T-cell (primary cell): ENCODE measurements around the gene SLC6A11. TPM values are rescaled to one million over a fixed set of nuclear protein-coding genes. Genes with fewer than 3 reads are reported as not detected.
A peak's percentile ranks its signal among the peaks of the same experiment; 100 is the strongest.

Experiments
- ATAC-seq, 4 experiments: fragments of 200-7000 bp in 3 of 4; fragments of 150-1000 bp in 1 of 4; cut with Tn5 transposase; replicated peaks in 1 of 4; 1 replicate in 3 of 4; 2 replicates in 1 of 4; pipeline ENCODE4 v1.10.0; 2021; ENCODE audit warnings: moderate library complexity in 3 of 4, mild to moderate bottlenecking in 2 of 4, moderate number of reproducible peaks in 1 of 4
- CTCF ChIA-PET, 2 donors: fragments of 300-600 bp; sonication (Branson Sonifier 250); formaldehyde crosslinking; loops; one replicate each; lab custom pipeline; 2022; ENCODE audit warnings: antibody characterized with exemption in 2 of 2; lab: Charles Lee
- POLR2A ChIA-PET, 2 donors: fragments of 300-600 bp; sonication (Branson Sonifier 250); formaldehyde crosslinking; loops; one replicate each; lab custom pipeline; 2022; ENCODE audit warnings: antibody characterized with exemption in 2 of 2; lab: Charles Lee
- DNase-seq, 35 experiments: peaks; one replicate each; pipeline versions ENCODE4 v3.0.0 to v3.0.0-alpha.2; 2013 to 2023
- H3K27ac ChIP-seq: one replicate; pipeline ENCODE4 v1.5.1; 2013; ENCODE audit warnings: low read length
- H3K27me3 ChIP-seq, 2 experiments: replicated peaks in 1 of 2; 1 replicate in 1 of 2; 2 replicates in 1 of 2; pipeline versions ENCODE4 v1.6.1 to v1.7.0; 2013; ENCODE audit warnings: low read length in 1 of 2, mixed read lengths in 1 of 2; ENCODE audit not compliant: control insufficient read depth in 2 of 2, insufficient read depth in 2 of 2; ENCODE audit errors: extremely low read depth in 1 of 2
- H3K36me3 ChIP-seq, 2 donors: 1 replicate in 1 of 2; 2 replicates in 1 of 2; pipeline versions ENCODE4 v1.6.1 to v1.7.0; 2013; ENCODE audit warnings: low read length in 1 of 2; ENCODE audit not compliant: control insufficient read depth in 2 of 2, insufficient read depth in 1 of 2; ENCODE audit errors: extremely low read depth in 1 of 2
- H3K4me1 ChIP-seq, 2 experiments: 1 replicate in 1 of 2; 2 replicates in 1 of 2; pipeline versions ENCODE4 v1.6.1 to v1.7.0; 2013; ENCODE audit warnings: low read length in 2 of 2, mixed read lengths in 1 of 2; ENCODE audit not compliant: insufficient read depth in 2 of 2, control insufficient read depth in 1 of 2; ENCODE audit errors: extremely low read depth in 1 of 2
- H3K4me3 ChIP-seq, 2 donors: 1 replicate in 1 of 2; 2 replicates in 1 of 2; pipeline versions ENCODE4 v1.5.1 to v1.7.0; 2013; ENCODE audit warnings: mild to moderate bottlenecking in 2 of 2, low read length in 1 of 2, moderate library complexity in 1 of 2; ENCODE audit not compliant: control insufficient read depth in 1 of 2; ENCODE audit errors: extremely low read depth in 1 of 2
- H3K9me3 ChIP-seq: 2 replicates; pipeline ENCODE4 v1.7.0; 2013
- H3K27ac Mint-ChIP-seq, 2 donors: one replicate each; pipeline ENCODE4 v1.8.0; 2020 to 2021; ENCODE audit warnings: mild to moderate bottlenecking in 2 of 2, mixed read lengths in 2 of 2
- H3K27me3 Mint-ChIP-seq, 2 donors: one replicate each; pipeline ENCODE4 v1.8.0; 2021 to 2022; ENCODE audit warnings: mixed read lengths in 2 of 2
- H3K36me3 Mint-ChIP-seq: one replicate; pipeline ENCODE4 v1.8.0; 2021; ENCODE audit warnings: mixed read lengths
- H3K4me1 Mint-ChIP-seq, 3 donors: one replicate each; pipeline ENCODE4 v1.8.0; 2020 to 2022; ENCODE audit warnings: mixed read lengths in 3 of 3, mild to moderate bottlenecking in 1 of 3
- H3K4me3 Mint-ChIP-seq, 3 donors: one replicate each; pipeline ENCODE4 v1.8.0; 2020 to 2022; ENCODE audit warnings: mild to moderate bottlenecking in 3 of 3, mixed read lengths in 3 of 3, moderate library complexity in 3 of 3
- H3K9me3 Mint-ChIP-seq, 3 donors: one replicate each; pipeline ENCODE4 v1.8.0; 2020 to 2022; ENCODE audit warnings: mixed read lengths in 3 of 3
- WGBS: methylation state at CpG from one replicate; pipeline ENCODE4 v1.1.5; 2013; ENCODE audit warnings: missing lambda C conversion rate; ENCODE audit not compliant: insufficient coverage; 5-methylcytosine and 5-hydroxymethylcytosine counted together
- total RNA-seq, 35 experiments: library from RNA in 6 of 35; stranded (reverse) in 6 of 35; fragments of 120-200 nt in 1 of 35; gene quantifications; one replicate each; pipeline versions ENCODE4 v1.2.1 to v1.2.4 and lab custom pipeline; 2013 to 2026

The SLC6A11 gene
- total RNA-seq, 5 donors from 2014 or later (not counting 1 experiment from before 2014, with no cell fraction given) = not detected

GRCh38 chr3:10778492-10779292 lies 37.3 kb upstream of the SLC6A11 start:
- CTCF ChIA-PET = no interaction called here
- no peaks in the 10 kb centered on the region for H3K36me3 ChIP-seq
- H3K27me3 ChIP-seq = peaks cover 0 to 29% of the 10 kb centered on the region in 2 experiments
- no peak overlapping the region for H3K4me3 ChIP-seq
- DNase-seq (no peak), ATAC-seq (no peak)
- H3K9me3 ChIP-seq = no peaks in the 10 kb centered on the region
- Mint-ChIP-seq H3K27ac (no peak overlapping the region), H3K4me1 (no peaks in the 10 kb centered on the region), H3K36me3 (no peaks in the 10 kb centered on the region), H3K9me3 (peaks cover 0 to 3% (median 0%) of the 10 kb centered on the region in 3 donors), H3K27me3 (peaks cover 43 to 44% of the 10 kb centered on the region in 2 donors), H3K4me3 (no peak overlapping the region)
- WGBS = 65% methylated on average over 6 of the region's 8 CpGs
- no peak overlapping the region for H3K27ac ChIP-seq
- POLR2A ChIA-PET = no interaction called here
- no peaks in the 10 kb centered on the region for H3K4me1 ChIP-seq

DNA sequence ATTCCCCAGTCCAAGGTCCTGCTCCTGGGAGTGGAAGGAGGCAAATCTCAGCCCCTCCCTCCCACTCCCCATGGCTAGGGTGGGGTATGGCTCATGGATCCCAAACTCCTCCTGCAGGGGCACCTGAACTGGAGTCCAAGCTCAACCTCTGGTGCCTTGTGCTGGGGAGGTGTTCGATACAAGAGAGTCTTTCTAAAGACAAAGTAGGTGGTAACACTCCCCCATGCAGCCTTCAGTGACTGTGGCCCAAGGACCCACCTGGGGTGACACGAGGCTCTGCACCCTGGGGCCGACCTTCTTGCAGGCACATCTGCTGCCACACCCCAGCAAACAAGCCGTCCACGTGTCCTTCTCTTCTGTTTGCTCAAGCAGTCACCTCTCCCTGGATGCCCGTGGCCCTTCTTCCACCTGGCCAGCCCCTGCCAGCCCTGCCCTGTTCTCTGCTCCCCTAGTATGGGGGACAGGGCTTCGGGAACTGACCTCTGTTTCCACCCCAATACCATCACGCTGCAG lies 36.7 kb upstream of the SLC6A11 start:
- DNase-seq (no peak), ATAC-seq (no peak)
- Mint-ChIP-seq H3K4me1 (no peaks in the 10 kb centered on the region), H3K36me3 (no peaks in the 10 kb centered on the region), H3K27me3 (peaks cover 45% of the 10 kb centered on the region in 2 donors), H3K9me3 (no peaks in the 10 kb centered on the region), H3K4me3 (no peak overlapping the region), H3K27ac (no peak overlapping the region)
- Histone ChIP-seq H3K36me3 (no peaks in the 10 kb centered on the region), H3K4me3 (no peak overlapping the region), H3K9me3 (no peaks in the 10 kb centered on the region), H3K27me3 (peaks cover 0 to 26% of the 10 kb centered on the region in 2 experiments), H3K27ac (no peak overlapping the region), H3K4me1 (no peaks in the 10 kb centered on the region)
- ChIA-PET POLR2A (no interaction called here), CTCF (no interaction called here)
- WGBS = 52% methylated on average over 5 of the region's 8 CpGs

GRCh38 chr3:10780243-10780642 lies 35.8 kb upstream of the SLC6A11 start:
- H3K4me1 Mint-ChIP-seq = no peaks in the 10 kb centered on the region
- H3K27ac ChIP-seq = no peak overlapping the region
- H3K4me3 Mint-ChIP-seq = no peak overlapping the region
- ChIA-PET CTCF (no interaction called here), POLR2A (no interaction called here)
- H3K9me3 Mint-ChIP-seq = no peaks in the 10 kb centered on the region
- H3K27ac Mint-ChIP-seq = no peak overlapping the region
- ATAC-seq = no peak
- H3K4me3 ChIP-seq = no peak overlapping the region
- 76% methylated on average over 4 of the region's 5 CpGs for WGBS
- H3K9me3 ChIP-seq = no peaks in the 10 kb centered on the region
- H3K27me3 ChIP-seq = peaks cover 0 to 23% of the 10 kb centered on the region in 2 experiments
- no peaks in the 10 kb centered on the region for H3K36me3 Mint-ChIP-seq
- no peaks in the 10 kb centered on the region for H3K4me1 ChIP-seq
- no peaks in the 10 kb centered on the region for H3K36me3 ChIP-seq
- DNase-seq = no peak
- H3K27me3 Mint-ChIP-seq = peaks cover 41 to 50% of the 10 kb centered on the region in 2 donors

- no peaks in the 10 kb centered on the region for H3K4me1 Mint-ChIP-seq
- H3K27me3 Mint-ChIP-seq = peaks cover 43 to 45% of the 10 kb centered on the region in 2 donors
- no peak for DNase-seq
- H3K27ac Mint-ChIP-seq = no peak overlapping the region
- no peak overlapping the region for H3K4me3 Mint-ChIP-seq
- H3K36me3 Mint-ChIP-seq = no peaks in the 10 kb centered on the region
- CTCF ChIA-PET = no interaction called here
- ATAC-seq = no peak
- H3K4me1 ChIP-seq = no peaks in the 10 kb centered on the region
- H3K9me3 ChIP-seq = no peaks in the 10 kb centered on the region
- peaks cover 0 to 19% of the 10 kb centered on the region in 2 experiments for H3K27me3 ChIP-seq
- H3K36me3 ChIP-seq = no peaks in the 10 kb centered on the region
- POLR2A ChIA-PET = no interaction called here
- H3K27ac ChIP-seq = no peak overlapping the region
- no peaks in the 10 kb centered on the region for H3K9me3 Mint-ChIP-seq
- WGBS = 55% methylated on average over 3 of the region's 7 CpGs
- H3K4me3 ChIP-seq = no peak overlapping the region
Measured at GRCh38 chr3:10780922-10781321, 35.1 kb upstream of the SLC6A11 start.

- Histone ChIP-seq H3K36me3 (no peaks in the 10 kb centered on the region), H3K9me3 (no peaks in the 10 kb centered on the region), H3K4me1 (no peaks in the 10 kb centered on the region), H3K27me3 (peaks cover 0 to 14% of the 10 kb centered on the region in 2 experiments), H3K27ac (no peak overlapping the region), H3K4me3 (no peak overlapping the region)
- Mint-ChIP-seq H3K9me3 (no peaks in the 10 kb centered on the region), H3K4me1 (no peaks in the 10 kb centered on the region), H3K36me3 (no peaks in the 10 kb centered on the region), H3K4me3 (no peak overlapping the region), H3K27me3 (peaks cover 38 to 41% of the 10 kb centered on the region in 2 donors), H3K27ac (no peak overlapping the region)
- ChIA-PET CTCF (interaction anchor here in 1 of 2 donors (0.6 to 0.7 kb wide), 2 partner anchors 132 to 1019 kb away, joined by 3 to 8 read pairs; no protein-coding TSS in a partner anchor), POLR2A (interaction anchor here in 1 of 2 donors (1.0 kb wide), 1 partner anchor 10 kb away, joined by 3 read pairs; no protein-coding TSS in a partner anchor)
- 83% methylated on average over 1 of the region's 2 CpGs for WGBS
- ATAC-seq (no peak), DNase-seq (no peak)
Measured at GRCh38 chr3:10781981-10782380, 34.0 kb upstream of the SLC6A11 start.

DNA sequence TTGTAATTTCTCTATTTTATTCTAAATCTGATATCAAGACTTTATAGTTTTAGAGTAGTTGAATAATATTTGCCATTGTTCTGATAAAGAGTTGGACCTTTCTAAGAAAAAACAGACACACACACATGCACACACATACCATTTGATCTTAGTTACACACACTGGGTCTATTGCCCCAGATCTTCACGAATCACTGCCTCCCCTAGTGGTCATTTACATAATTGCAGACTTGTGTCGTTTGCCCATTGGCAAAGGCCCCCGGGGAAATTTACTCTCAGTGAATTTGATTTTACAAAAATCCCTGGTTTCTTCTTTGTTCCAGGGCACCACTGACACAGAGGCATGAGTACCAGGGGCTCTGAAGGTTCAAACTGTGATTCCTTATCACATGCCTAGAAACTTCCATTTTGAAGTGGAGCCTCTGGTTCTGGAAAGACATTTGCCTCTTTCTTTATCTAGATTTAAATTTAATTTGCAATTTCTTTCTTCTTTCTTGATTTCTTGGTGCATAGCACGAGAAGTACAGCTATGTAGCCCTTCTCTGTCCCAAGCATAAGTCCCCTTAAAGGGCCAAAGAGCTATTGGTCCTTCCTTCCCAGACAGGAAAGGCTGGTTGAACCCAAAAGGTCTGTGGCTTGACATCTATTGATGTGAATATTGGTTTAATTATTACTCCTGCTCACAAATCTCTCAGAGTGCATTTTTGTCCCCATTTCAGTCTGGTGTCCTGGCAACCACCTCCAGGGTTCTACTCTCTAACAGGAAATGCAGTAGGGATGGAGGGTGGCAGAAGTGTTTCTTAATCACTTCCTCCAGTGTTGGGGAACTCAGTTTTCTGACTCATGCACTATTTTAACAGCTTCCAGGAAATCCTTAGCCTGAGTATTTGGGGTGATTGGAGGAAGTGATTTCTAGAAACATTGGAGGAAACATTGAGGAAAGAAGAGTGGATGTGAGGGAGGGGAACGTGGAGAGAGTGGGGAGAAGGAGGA lies 32.4 kb upstream of the SLC6A11 start:
- 19% methylated on average over 4 of the region's 5 CpGs for WGBS
- ATAC-seq (no peak), DNase-seq (peak in 8 of 35 experiments; percentile 6 to 59 (median 14))
- H3K4me3 Mint-ChIP-seq = no peak overlapping the region
- no peaks in the 10 kb centered on the region for H3K36me3 Mint-ChIP-seq
- no peak overlapping the region for H3K27ac Mint-ChIP-seq
- H3K27me3 Mint-ChIP-seq = peaks cover 37 to 45% of the 10 kb centered on the region in 2 donors
- Histone ChIP-seq H3K36me3 (no peaks in the 10 kb centered on the region), H3K27me3 (peaks cover 0 to 14% of the 10 kb centered on the region in 2 experiments), H3K9me3 (no peaks in the 10 kb centered on the region), H3K4me3 (no peak overlapping the region), H3K27ac (no peak overlapping the region), H3K4me1 (no peaks in the 10 kb centered on the region)
- POLR2A ChIA-PET = no interaction called here
- H3K9me3 Mint-ChIP-seq = no peaks in the 10 kb centered on the region
- CTCF ChIA-PET = interaction anchor here (0.6 kb wide), 2 partner anchors 18 to 20 kb away, joined by 3 to 6 read pairs; no protein-coding TSS in a partner anchor
- H3K4me1 Mint-ChIP-seq = no peaks in the 10 kb centered on the region
